ENCODE results near the gene KLHDC4. TPM values are rescaled to one million over a fixed set of nuclear protein-coding genes. Genes with fewer than 3 reads are reported as not detected.

Gene KLHDC4
- total and polyA plus RNA-seq, 9 of the 15 experiments (the other 6 are each of a cell fraction or from before 2014, with no cell fraction given) = 1.3 to 68.1 (median 32.8) TPM

- peak; percentile 96 to 97 (median 97) for TF ChIP-seq CTCF (IDR thresholded peaks at IDR 0.05 in 2 of 3, conservative IDR thresholded peaks at IDR 0.05 in 1 of 3; ENCODE audit: insufficient read depth in 2 of 3, low read depth in 1 of 3, low read length in 3 of 3)
- TF ChIP-seq HIVEP1 (CRISPR knock-in tag; IDR thresholded peaks at IDR 0.05) = peak; percentile 15
- peak; percentile 36; the same call in 1 of the 2 replicates for TF ChIP-seq ID3 (CRISPR knock-in tag; IDR thresholded peaks at IDR 0.05)
- TF ChIP-seq ID3 (tag; IDR thresholded peaks at IDR 0.05) = peak; percentile 94
- TF ChIP-seq ZNF518B (CRISPR knock-in tag; IDR thresholded peaks at IDR 0.05) = no peak
- no peak for TF ChIP-seq POU5F1 (IDR thresholded peaks at IDR 0.05; ENCODE audit: borderline replicate concordance, low read depth, low read length, partially characterized antibody)
- TF ChIP-seq ZNF253 (CRISPR knock-in tag; conservative IDR thresholded peaks at IDR 0.05) = no peak
- no peak; the same call in 1 of the 2 replicates for TF ChIP-seq MTA1 (IDR thresholded peaks at IDR 0.05; ENCODE audit: borderline replicate concordance)
- no peak for TF ChIP-seq TFAM (CRISPR knock-in tag; conservative IDR thresholded peaks at IDR 0.05)
- TF ChIP-seq VEZF1 (CRISPR knock-in tag; IDR thresholded peaks at IDR 0.05) = peak; percentile 51; the same call in 1 of the 2 replicates
- TF ChIP-seq SPI1 (IDR thresholded peaks at IDR 0.05; ENCODE audit: borderline replicate concordance, low read depth, low read length) = no peak
- no peak for TF ChIP-seq MCM3 (IDR thresholded peaks at IDR 0.05)
- 0 out of 4 replicates have a peak, but pooled peaks of 1 of the 2 experiments have one; percentile 17 for TF ChIP-seq KDM1A (IDR thresholded peaks at IDR 0.05)
- TF ChIP-seq MTA2 (IDR thresholded peaks at IDR 0.05; ENCODE audit: low read depth) = no peak
- TF ChIP-seq MBD1 (CRISPR knock-in tag; IDR thresholded peaks at IDR 0.05) = peak; percentile 66; the same call in 1 of the 2 replicates
- peak; percentile 86 for TF ChIP-seq NEUROD1 (IDR thresholded peaks at IDR 0.05; ENCODE audit: borderline replicate concordance, low read depth, low read length, partially characterized antibody)
Measured at GRCh38 chr16:87778830-87779579, 13.2 kb upstream of the KLHDC4 start (continued).
